AG09319 (cell line): ENCODE results near the gene RAD51B.

Source experiments
- DNase-seq: peaks from one replicate; pipeline ENCODE4 v3.0.0-alpha.2; 2010; ENCODE audit warnings: low read depth; ENCODE audit errors: extremely low read depth
- TF ChIP-seq, protein P1 (sequence below): IDR thresholded peaks from 2 replicates; pipeline ENCODE4 v1.5.1; 2011; ENCODE audit warnings: low read depth, mild to moderate bottlenecking, inconsistent platforms, low read length, moderate library complexity

RAD51B gene

DNA sequence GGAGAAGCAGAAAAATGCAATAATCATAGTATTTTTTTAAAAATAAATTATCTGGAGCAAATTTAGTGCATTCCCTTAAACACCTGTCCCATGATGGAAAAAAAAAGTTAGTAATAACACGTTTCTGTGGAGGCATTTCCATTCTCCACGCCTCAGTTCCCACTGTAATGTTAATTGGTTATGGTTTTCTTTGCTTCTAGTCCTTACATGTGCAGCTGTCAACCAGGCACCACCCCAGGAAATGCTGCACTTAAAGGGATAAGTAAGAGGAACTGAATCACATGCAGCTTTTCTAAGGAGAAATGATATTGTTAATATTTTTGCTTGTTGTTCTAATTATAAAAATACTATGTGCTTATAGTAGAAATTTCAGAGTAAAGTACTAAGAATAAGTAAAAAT lies 733.0 kb downstream of the RAD51B start:
- TF ChIP-seq, protein P1, sequence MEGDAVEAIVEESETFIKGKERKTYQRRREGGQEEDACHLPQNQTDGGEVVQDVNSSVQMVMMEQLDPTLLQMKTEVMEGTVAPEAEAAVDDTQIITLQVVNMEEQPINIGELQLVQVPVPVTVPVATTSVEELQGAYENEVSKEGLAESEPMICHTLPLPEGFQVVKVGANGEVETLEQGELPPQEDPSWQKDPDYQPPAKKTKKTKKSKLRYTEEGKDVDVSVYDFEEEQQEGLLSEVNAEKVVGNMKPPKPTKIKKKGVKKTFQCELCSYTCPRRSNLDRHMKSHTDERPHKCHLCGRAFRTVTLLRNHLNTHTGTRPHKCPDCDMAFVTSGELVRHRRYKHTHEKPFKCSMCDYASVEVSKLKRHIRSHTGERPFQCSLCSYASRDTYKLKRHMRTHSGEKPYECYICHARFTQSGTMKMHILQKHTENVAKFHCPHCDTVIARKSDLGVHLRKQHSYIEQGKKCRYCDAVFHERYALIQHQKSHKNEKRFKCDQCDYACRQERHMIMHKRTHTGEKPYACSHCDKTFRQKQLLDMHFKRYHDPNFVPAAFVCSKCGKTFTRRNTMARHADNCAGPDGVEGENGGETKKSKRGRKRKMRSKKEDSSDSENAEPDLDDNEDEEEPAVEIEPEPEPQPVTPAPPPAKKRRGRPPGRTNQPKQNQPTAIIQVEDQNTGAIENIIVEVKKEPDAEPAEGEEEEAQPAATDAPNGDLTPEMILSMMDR: no peak
- no peak for DNase-seq

DNA sequence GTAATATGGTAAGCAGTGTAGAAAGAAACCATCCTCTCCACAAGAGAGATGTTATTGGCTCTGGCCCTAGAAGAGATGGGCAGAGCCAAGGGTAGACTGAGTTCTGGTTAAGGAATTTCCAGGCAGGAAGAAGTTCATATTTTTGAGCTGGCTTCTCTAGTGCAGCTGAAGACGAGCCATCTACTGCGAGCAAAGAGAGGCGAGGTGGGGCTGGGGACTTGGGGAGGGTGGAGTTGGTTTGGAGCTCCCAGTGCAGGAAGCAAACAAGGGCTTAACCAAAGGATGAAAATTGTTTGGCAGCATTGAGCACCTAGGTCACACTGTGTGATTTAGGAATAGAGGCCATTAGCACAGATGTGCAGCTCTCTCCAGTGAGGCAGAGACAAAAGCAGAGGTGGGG lies 733.7 kb downstream of the RAD51B start:
- DNase-seq: no peak
- TF ChIP-seq, protein P1: no peak

DNA sequence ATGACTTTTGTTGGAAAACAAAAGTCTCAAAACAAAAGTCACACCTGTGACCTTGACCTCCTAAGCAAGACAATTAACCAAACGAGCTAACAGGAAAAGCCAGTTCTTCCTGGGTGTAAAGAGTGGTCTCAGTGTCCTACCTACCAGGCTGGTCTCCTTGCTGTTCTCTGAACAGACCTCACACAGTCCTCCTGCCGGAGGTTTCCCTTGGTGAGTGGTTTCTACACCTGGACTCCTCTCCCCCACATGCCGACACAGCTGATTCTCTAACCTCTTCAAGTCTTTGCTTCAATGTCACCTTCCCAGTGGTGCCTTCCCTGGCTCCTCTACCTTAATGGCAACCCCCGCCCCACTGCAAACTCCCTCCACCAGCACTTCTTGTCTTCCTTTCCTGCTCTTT lies 734.7 kb downstream of the RAD51B start:
- TF ChIP-seq, protein P1: no peak
- DNase-seq: no peak

DNA sequence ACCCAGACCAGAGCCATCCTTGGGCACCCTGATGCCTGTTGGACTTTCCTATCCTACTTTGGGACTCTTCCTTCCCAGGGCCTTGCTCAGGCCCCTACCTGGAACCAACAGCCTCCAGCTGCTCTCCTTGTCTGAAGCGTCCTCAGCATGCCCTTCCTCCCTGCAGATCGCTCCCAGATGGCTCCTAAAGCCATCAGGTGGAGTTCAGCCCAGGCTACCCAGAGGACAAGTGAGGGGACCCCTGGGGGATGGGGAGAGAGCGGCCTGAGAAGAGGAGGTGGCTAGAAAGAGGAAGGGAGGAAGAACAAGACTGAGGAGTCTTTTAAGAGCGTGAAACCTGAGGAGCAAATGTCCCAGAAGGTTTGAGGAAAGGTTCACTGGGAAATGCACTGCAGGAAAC lies 736.7 kb downstream of the RAD51B start:
- DNase-seq: no peak

DNA sequence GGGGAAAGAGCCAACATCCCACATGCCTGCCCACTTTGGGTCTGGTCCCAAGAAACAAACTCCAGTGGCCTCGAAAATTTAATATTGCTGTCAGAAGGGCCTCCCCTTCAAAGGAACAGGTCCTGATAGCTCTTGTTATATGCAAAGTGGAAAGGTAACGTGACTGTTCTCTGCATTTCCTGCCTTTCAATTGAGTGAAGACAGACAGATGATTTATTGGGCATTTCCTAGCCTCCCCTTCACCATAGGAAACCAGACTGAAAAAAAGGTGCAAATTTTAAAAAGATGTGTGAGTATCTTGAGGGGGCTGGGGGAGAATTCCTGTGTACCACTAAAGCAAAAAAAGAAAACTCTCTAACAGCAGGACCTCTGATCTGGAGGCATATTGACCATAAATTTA lies 738.1 kb downstream of the RAD51B start:
- DNase-seq: no peak
- TF ChIP-seq, protein P1: no peak

More for the DNA sequence above, 736.7 kb downstream of the RAD51B start:
- TF ChIP-seq, protein P1: no peak

DNA sequence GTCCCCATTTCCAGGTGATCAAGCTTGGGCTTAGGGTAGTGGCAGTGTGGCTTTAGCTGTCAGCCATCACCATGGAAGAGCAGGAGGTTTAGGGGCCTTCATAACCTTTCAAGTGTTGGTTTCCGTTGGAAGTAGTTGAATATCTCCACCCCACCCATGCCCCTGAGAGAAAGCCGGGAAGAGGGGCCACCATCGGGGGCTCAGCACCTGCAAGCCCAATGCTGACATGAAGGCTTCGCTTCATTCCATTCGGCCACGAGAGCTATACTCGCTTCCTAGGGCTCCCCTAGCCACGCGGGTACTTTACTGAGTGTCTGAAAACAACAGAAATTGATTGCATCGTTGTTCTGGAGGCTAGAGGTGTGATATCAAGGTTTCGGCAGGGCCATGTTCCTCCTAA lies 738.5 kb downstream of the RAD51B start:
- DNase-seq: no peak
- TF ChIP-seq, protein P1: no peak

DNA sequence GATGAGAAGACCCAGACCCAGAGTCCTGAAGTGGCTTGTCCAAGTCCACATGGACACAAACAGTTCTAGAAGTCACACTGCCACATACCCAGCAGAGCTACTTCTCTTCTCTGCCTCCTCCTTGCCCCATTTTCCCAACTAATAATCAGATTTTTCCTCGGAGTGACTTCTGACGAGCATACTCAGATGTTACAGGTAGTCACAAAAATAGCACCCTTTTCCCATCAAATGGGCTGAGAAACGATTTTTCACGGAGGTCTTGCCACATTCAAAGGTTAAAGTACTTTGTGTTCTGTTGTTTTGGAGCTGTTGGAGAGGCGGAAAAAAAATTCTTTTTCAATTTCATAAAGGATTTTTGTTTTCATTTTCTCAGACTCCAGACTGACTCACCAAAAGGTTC lies 740.4 kb downstream of the RAD51B start:
- DNase-seq: no peak
- TF ChIP-seq, protein P1: no peak
